WERI-Rb-1 (cell line): ENCODE data around the gene HSD11B1.

Experiments
- DNase-seq: peaks from one replicate; pipeline ENCODE4 v3.0.0-alpha.2; 2020
- H3K27ac ChIP-seq: fragments of 250-450 bp; sonication (Bioruptor Pico); 2 replicates; pipeline ENCODE4 v1.5.1; 2020; ENCODE audit warnings: mild to moderate bottlenecking, moderate library complexity
- H3K27me3 ChIP-seq: fragments of 250-450 bp; sonication (Bioruptor Pico); 2 replicates; pipeline ENCODE4 v1.5.1; 2021; ENCODE audit warnings: mild to moderate bottlenecking, low read depth, moderate library complexity; ENCODE audit not compliant: insufficient read depth, severe bottlenecking
- H3K36me3 ChIP-seq: fragments of 250-450 bp; sonication (Bioruptor Pico); 2 replicates; pipeline ENCODE4 v1.5.1; 2020; ENCODE audit warnings: mild to moderate bottlenecking, moderate library complexity
- H3K4me3 ChIP-seq: 2 replicates; pipeline ENCODE4 v1.5.1; 2011; ENCODE audit warnings: low read depth, mild to moderate bottlenecking, control low read depth, low read length
- H3K9me3 ChIP-seq: fragments of 250-450 bp; sonication (Bioruptor Pico); 2 replicates; pipeline ENCODE4 v1.5.1; 2021; ENCODE audit warnings: mild to moderate bottlenecking, moderate library complexity; ENCODE audit not compliant: severe bottlenecking
- TF ChIP-seq, protein P1 (sequence below): IDR thresholded peaks from 2 replicates; pipeline ENCODE4 v1.5.1; 2011; ENCODE audit warnings: low read depth, mild to moderate bottlenecking, control low read depth, inconsistent platforms, low read length

HSD11B1 gene

GRCh38 chr1:209775678-209776077, 71.0 kb downstream of the HSD11B1 start:
- Histone ChIP-seq H3K9me3 (no peaks in the 10 kb centered on the region), H3K27me3 (no peaks in the 10 kb centered on the region), H3K27ac (no peak overlapping the region), H3K36me3 (no peaks in the 10 kb centered on the region), H3K4me3 (no peak overlapping the region)
- no peak for DNase-seq
- TF ChIP-seq, protein P1, sequence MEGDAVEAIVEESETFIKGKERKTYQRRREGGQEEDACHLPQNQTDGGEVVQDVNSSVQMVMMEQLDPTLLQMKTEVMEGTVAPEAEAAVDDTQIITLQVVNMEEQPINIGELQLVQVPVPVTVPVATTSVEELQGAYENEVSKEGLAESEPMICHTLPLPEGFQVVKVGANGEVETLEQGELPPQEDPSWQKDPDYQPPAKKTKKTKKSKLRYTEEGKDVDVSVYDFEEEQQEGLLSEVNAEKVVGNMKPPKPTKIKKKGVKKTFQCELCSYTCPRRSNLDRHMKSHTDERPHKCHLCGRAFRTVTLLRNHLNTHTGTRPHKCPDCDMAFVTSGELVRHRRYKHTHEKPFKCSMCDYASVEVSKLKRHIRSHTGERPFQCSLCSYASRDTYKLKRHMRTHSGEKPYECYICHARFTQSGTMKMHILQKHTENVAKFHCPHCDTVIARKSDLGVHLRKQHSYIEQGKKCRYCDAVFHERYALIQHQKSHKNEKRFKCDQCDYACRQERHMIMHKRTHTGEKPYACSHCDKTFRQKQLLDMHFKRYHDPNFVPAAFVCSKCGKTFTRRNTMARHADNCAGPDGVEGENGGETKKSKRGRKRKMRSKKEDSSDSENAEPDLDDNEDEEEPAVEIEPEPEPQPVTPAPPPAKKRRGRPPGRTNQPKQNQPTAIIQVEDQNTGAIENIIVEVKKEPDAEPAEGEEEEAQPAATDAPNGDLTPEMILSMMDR, result no peak

DNA sequence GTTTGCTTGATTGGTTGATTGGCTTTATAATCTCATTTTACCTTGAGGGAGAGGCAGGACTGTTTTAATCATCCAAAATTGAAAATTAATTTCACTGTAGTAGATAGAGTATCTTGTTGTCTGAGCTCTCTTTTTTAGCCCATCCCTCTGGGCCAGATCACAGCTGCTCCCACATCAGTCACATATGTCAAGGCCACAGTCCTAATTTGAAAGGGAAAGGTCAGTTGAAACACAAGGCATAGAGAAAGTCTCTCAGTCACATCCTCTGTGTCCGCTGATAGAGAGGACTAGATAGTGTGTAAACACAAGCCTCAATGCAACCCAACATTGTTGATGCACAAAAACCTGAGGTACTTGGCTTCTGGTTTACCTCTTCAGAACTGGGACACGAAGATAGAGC, 72.9 kb downstream of the HSD11B1 start:
- DNase-seq, result no peak

DNA sequence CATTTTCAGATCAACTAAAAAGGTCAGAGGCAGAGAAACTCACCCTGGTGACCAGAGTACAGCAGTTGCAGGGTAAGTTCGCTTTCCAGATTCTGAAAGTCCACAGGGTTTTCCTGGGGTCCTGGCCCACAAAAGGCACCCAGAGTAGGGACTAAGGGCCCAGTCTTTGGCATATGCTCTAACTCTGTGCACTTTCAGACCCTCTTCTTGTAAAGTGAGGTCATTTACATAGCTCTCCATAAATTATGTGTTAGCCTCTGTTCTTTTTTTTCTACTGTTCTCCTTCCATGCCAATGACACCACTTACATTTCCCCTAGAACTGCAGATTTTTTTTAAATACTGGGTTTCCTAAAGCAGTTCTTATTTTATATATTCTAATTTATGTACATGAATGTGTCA, 73.5 kb downstream of the HSD11B1 start:
- Histone ChIP-seq H3K36me3 (peaks cover 3% of the 10 kb centered on the region; the same call in 1 of the 2 replicates), H3K27me3 (no peaks in the 10 kb centered on the region), H3K4me3 (no peak overlapping the region), H3K9me3 (no peaks in the 10 kb centered on the region), H3K27ac (no peak overlapping the region)
- DNase-seq, result no peak
- TF ChIP-seq, protein P1, result no peak

More for the DNA sequence above, 72.9 kb downstream of the HSD11B1 start:
- Histone ChIP-seq H3K9me3 (no peaks in the 10 kb centered on the region), H3K27ac (no peak overlapping the region), H3K36me3 (peaks cover 2% of the 10 kb centered on the region; the same call in 1 of the 2 replicates), H3K4me3 (no peak overlapping the region), H3K27me3 (no peaks in the 10 kb centered on the region)
- TF ChIP-seq, protein P1, result no peak

- H3K27me3 ChIP-seq, result no peaks in the 10 kb centered on the region
- H3K4me3 ChIP-seq, result no peak overlapping the region
- TF ChIP-seq, protein P1, result no peak
- peaks cover 3% of the 10 kb centered on the region; the same call in 1 of the 2 replicates for H3K36me3 ChIP-seq
- H3K27ac ChIP-seq, result no peak overlapping the region
- no peak for DNase-seq
- H3K9me3 ChIP-seq, result peaks cover 6% of the 10 kb centered on the region
These were observed 75.6 kb downstream of the HSD11B1 start for GRCh38 chr1:209780268-209780667.

DNA sequence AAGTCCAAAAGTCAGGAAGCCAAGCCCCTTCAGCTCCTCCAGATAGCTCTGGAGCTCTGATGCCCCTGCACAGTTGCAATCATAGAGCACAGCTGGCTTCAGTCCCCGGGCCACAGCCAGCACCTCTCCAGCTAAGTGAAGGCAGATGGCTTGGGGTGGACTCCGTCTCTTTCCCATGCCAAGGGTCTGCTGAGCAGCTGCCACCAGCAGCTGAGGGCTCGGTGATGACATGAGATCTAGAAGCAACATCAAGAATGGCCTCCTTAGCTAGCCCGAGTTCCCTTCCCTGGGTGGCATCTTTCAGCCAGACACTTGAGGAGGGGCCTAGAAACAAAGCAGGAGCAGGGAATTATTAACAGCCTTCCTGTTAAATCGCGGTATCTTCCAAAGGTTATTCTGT, 78.7 kb downstream of the HSD11B1 start:
- H3K4me3 ChIP-seq, result no peak overlapping the region
- no peak for DNase-seq

More for the DNA sequence above, 78.7 kb downstream of the HSD11B1 start:
- Histone ChIP-seq H3K27ac (no peak overlapping the region), H3K27me3 (no peaks in the 10 kb centered on the region), H3K36me3 (peaks cover 3% of the 10 kb centered on the region; the same call in 1 of the 2 replicates), H3K9me3 (peaks cover 8% of the 10 kb centered on the region)
- TF ChIP-seq, protein P1, result no peak
